Fibroblast of the aortic adventitia (primary cell): Measurements from ENCODE around the gene TIMM44. TPM values are rescaled to one million over a fixed set of nuclear protein-coding genes. Genes with fewer than 3 reads are reported as not detected.

Experiments used
- DNase-seq: peaks from one replicate; pipeline ENCODE4 v3.0.0-alpha.2; 2010; ENCODE audit warnings: low read depth
- H3K4me3 ChIP-seq: 2 replicates; pipeline ENCODE4 v1.5.1; 2011; ENCODE audit warnings: low read depth, mild to moderate bottlenecking, control low read depth, low read length, moderate library complexity
- CTCF ChIP-seq: IDR thresholded peaks from 2 replicates; pipeline ENCODE4 v1.5.1; 2011; ENCODE audit warnings: mild to moderate bottlenecking, low read length, control low read depth, inconsistent platforms; ENCODE audit not compliant: insufficient read depth
- total RNA-seq: library from RNA; depleted of rRNA; stranded (reverse); fragments of >200 nt; gene quantifications from 2 replicates; pipeline ENCODE4 v1.2.3, GENCODE V29; 2012; ENCODE audit warnings: low replicate concordance

Gene TIMM44
- total RNA-seq, 1 donor: 40.7 TPM

- no peak for DNase-seq
- no peak overlapping the region for H3K4me3 ChIP-seq
- no peak for TF ChIP-seq CTCF
Observed at GRCh38 chr19:7981199-7981598, 37.7 kb upstream of the TIMM44 start.

DNA sequence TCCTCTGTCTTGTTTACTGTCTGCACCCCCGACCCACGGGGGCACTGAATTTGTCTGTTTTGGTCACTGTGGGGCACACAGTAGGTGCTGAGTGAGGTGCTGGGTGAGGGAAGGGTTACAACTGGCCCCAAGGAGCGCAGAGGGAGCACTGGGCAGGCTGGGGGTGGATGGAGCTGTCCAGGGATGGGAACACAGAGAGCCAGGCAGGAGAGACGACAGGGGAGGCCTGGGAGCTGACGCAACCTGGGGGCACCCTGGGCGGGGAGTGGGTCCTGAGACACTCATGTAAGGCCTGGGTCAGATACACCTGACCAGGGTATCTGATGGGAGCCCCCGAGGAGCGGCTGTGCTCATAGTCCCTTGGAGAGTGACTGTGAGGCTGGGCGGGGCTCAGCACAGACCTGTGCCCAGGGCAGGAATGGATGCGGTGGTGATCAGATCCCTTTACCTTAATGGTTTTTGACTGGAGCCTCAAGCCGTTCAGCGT is 37.2 kb upstream of the TIMM44 start:
- H3K4me3 ChIP-seq: no peak overlapping the region
- DNase-seq: no peak
- no peak for TF ChIP-seq CTCF

DNA sequence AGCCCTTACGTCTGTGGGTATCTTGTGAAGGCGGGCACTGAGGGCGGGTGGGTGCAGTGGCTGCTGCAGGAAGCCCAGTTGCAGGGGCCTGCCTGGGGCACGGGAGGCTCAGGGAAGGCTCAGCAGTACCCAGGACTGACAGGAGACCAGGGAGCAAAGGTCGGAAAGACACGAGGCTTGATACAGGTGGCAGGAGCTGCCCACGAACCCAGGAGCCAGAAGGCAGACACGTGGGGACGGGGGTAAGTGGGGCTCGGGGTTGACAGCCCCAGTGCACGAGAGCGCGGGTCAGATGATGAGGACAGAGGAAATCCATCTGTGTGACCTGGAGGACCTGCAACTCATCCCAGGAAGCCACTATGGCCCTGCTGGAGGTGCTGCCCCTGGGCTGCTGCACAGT is 36.7 kb upstream of the TIMM44 start:
- no peak for TF ChIP-seq CTCF
- no peak overlapping the region for H3K4me3 ChIP-seq
- DNase-seq: no peak

DNA sequence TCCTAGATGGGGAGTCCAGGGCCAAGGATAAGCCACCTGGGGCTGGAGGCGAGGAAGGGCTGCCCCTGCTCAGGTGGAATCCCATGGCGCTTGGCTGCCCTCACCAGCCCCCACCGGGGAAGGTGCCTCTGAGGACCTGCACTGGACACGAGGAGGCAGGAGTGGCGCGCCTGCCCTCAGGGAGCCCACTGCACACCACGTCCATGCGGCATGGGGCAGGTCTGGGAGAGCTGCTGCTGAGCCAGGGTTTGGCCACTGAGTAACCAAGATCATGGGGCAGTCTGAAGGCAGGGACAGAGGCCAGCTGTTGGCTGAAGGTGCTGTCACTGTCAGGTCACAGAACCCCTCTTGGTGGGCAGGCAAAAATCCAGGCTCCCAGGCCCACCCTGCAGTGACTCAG is 36.1 kb upstream of the TIMM44 start:
- TF ChIP-seq CTCF: no peak
- no peak overlapping the region for H3K4me3 ChIP-seq
- DNase-seq: no peak

- no peak for TF ChIP-seq CTCF
- H3K4me3 ChIP-seq: no peak overlapping the region
- DNase-seq: no peak
Observed at GRCh38 chr19:7979011-7979410, 35.5 kb upstream of the TIMM44 start.

- H3K4me3 ChIP-seq: no peak overlapping the region
- TF ChIP-seq CTCF: no peak
- DNase-seq: no peak
Observed at GRCh38 chr19:7978179-7978825, 34.8 kb upstream of the TIMM44 start.

DNA sequence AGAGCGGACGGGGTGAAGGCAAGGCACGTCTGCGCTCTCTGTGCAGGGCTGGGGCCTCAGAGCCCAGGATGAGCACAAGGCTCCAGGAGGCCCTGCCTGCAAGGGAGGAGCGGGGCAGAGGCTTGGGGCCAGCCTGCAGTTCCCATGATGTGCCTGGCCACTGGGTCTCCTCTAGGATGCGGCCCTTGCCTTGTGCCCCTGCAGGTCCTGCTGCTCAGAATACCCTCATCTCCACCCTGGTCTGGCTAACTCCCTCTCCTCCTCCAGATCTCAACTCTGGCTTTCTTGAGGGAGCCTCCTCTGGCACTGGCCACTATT is 34.2 kb upstream of the TIMM44 start:
- no peak for DNase-seq
- no peak overlapping the region for H3K4me3 ChIP-seq
- no peak for TF ChIP-seq CTCF
